Jurkat, Clone E6-1 (cell line): Measurements from ENCODE around the gene HOXC11.

ENCODE experiments used
- DNase-seq: peaks from one replicate; pipeline ENCODE4 v3.0.0-alpha.2; 2011; ENCODE audit warnings: low read depth, low spot score
- H3K4me3 ChIP-seq: 2 replicates; pipeline ENCODE4 v1.5.1; 2011; ENCODE audit warnings: mild to moderate bottlenecking, low read length, control low read depth, moderate library complexity

The HOXC11 gene

GRCh38 chr12:54026640-54027441, 53.9 kb downstream of the HOXC11 start:
- no peak overlapping the region for H3K4me3 ChIP-seq
- DNase-seq, result no peak
